Globus pallidus (tissue), 1 donor: ENCODE measurements around the gene OR7A5.
A peak's percentile ranks its signal among the peaks of the same experiment; 100 is the strongest.
"Not testable (repeated sequence)": the region's sequence is repeated elsewhere in the genome, so short reads cannot be mapped to it uniquely, and the experiment has no call there.

ENCODE experiments used
- DNase-seq: peaks from one replicate; pipeline ENCODE4 v3.0.0-alpha.2; 2015; ENCODE audit warnings: low spot score

The OR7A5 gene

GRCh38 chr19:14784730-14785101, 50.3 kb downstream of the OR7A5 start:
- DNase-seq: peak; percentile 47

GRCh38 chr19:14783410-14783998, 51.5 kb downstream of the OR7A5 start:
- DNase-seq: not testable (repeated sequence)

- DNase-seq: no peak
Observed at GRCh38 chr19:14782626-14783409, 52.2 kb downstream of the OR7A5 start.

GRCh38 chr19:14781713-14782536, 53.1 kb downstream of the OR7A5 start:
- DNase-seq: not testable (repeated sequence)

- DNase-seq: not testable (repeated sequence)
Observed at GRCh38 chr19:14780622-14781225, 54.3 kb downstream of the OR7A5 start.

GRCh38 chr19:14779151-14779550, 55.8 kb downstream of the OR7A5 start:
- DNase-seq: no peak

GRCh38 chr19:14778110-14778845, 56.7 kb downstream of the OR7A5 start, which contains the start of gene ADGRE2:
Gene ADGRE2 (minus strand): TSS chr19:14778560. CDS start chr19:14776756, 1,804 bp downstream.
- DNase-seq: not testable (repeated sequence)

GRCh38 chr19:14777645-14778044, 57.3 kb downstream of the OR7A5 start:
- DNase-seq: not testable (repeated sequence)
